Lower lobe of right lung (tissue), 2 donors: ENCODE data around the gene IFNL2. TPM values are rescaled to one million over a fixed set of nuclear protein-coding genes. Genes with fewer than 3 reads are reported as not detected.

ENCODE experiments used
- ATAC-seq, 2 donors: fragments of 200-7000 bp; cut with Tn5 transposase; one replicate each; pipeline ENCODE4 v1.9.1; 2020 to 2022; ENCODE audit warnings: mild to moderate bottlenecking in 2 of 2, moderate library complexity in 2 of 2
- DNase-seq: peaks from one replicate; pipeline ENCODE4 v3.0.0-alpha.2; 2020
- H3K27ac ChIP-seq: fragments of 200-600 bp; one replicate; pipeline ENCODE4 v1.8.0; 2022
- H3K27me3 ChIP-seq: fragments of 200-600 bp; one replicate; pipeline ENCODE4 v1.8.0; 2022; ENCODE audit warnings: low read depth
- H3K36me3 ChIP-seq: fragments of 200-600 bp; one replicate; pipeline ENCODE4 v1.8.0; 2022; ENCODE audit warnings: mild to moderate bottlenecking
- H3K4me1 ChIP-seq: fragments of 200-600 bp; one replicate; pipeline ENCODE4 v1.8.0; 2022
- H3K4me3 ChIP-seq: fragments of 200-600 bp; one replicate; pipeline ENCODE4 v1.8.0; 2022; ENCODE audit warnings: mild to moderate bottlenecking
- H3K9me3 ChIP-seq: fragments of 200-600 bp; one replicate; pipeline ENCODE4 v1.8.0; 2022
- intact Hi-C: fragments of 100-400 bp; cut with DNase I; formaldehyde crosslinking; loops from one replicate; pipeline ENCODE4 v1.11.0; 2022
- total RNA-seq: library from RNA; stranded (reverse); fragmentation: NEBNext Ultra II Directional; extraction: Animal tissue kit (Norgen Biotek cat#: 25700); gene quantifications from one replicate; pipeline ENCODE4 v1.2.1, GENCODE V29; 2021
- TF ChIP-seq, protein P1 (sequence below): fragments of 200-600 bp; IDR thresholded peaks from one replicate; pipeline ENCODE4 v1.8.0; 2022; ENCODE audit warnings: antibody characterized with exemption, mild to moderate bottlenecking
- donor health status: DM: no; HTN: yes; CAD: no; lungs with severe emphysema.

The IFNL2 gene
- total RNA-seq, 1 donor from 2014 or later, result not detected

DNA sequence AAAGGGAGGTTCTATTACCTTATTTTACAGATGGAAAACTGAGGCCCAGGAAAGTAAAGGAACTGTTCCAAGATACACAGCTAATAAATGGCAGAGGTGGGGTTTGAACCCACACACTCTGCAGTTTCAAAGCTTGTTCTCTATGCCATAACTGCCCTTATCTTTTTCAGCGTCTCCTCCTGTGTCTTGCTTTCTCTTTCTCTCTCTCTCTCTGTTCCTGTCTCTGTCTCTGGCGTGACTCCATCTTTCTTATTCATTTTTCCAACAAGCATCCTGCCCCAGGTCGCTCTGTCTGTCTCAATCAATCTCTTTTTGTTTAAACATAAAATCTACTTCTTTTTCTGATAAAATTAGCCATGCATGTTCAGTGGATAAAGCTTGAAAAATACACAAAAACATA lies 16.4 kb upstream of the IFNL2 start:
- Histone ChIP-seq H3K27me3 (peaks cover 45% of the 10 kb centered on the region), H3K4me3 (no peak overlapping the region), H3K4me1 (peaks cover 10% of the 10 kb centered on the region), H3K9me3 (no peaks in the 10 kb centered on the region), H3K36me3 (no peaks in the 10 kb centered on the region), H3K27ac (no peak overlapping the region)
- TF ChIP-seq, protein P1, sequence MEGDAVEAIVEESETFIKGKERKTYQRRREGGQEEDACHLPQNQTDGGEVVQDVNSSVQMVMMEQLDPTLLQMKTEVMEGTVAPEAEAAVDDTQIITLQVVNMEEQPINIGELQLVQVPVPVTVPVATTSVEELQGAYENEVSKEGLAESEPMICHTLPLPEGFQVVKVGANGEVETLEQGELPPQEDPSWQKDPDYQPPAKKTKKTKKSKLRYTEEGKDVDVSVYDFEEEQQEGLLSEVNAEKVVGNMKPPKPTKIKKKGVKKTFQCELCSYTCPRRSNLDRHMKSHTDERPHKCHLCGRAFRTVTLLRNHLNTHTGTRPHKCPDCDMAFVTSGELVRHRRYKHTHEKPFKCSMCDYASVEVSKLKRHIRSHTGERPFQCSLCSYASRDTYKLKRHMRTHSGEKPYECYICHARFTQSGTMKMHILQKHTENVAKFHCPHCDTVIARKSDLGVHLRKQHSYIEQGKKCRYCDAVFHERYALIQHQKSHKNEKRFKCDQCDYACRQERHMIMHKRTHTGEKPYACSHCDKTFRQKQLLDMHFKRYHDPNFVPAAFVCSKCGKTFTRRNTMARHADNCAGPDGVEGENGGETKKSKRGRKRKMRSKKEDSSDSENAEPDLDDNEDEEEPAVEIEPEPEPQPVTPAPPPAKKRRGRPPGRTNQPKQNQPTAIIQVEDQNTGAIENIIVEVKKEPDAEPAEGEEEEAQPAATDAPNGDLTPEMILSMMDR, result no peak
- intact Hi-C loops, result no loop called here
- DNase-seq, result no peak
- no peak for ATAC-seq

DNA sequence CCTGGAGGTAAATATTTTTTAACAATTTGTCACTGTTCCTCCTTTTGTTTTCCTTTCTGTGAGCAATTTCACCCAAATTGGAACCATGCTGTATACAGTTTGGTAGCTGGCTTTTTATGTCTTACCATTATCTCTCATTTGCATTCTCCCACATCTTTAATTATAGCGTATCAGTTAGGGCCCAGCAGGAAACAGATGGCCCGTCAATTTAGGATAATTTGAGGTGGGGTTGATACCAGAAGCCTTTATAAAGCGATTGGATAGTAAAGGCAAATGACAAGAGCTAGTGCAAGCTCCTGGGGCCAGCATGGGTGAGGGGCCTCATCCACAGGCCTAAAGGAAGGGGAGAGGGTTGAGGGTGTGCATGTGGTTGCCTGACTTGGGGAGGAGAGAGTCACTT lies 15.7 kb upstream of the IFNL2 start:
- no peak overlapping the region for H3K4me3 ChIP-seq
- intact Hi-C loops, result no loop called here
- DNase-seq (no peak), ATAC-seq (no peak)
- H3K36me3 ChIP-seq, result no peaks in the 10 kb centered on the region
- peaks cover 42% of the 10 kb centered on the region for H3K27me3 ChIP-seq
- peaks cover 5% of the 10 kb centered on the region for H3K4me1 ChIP-seq
- H3K27ac ChIP-seq, result no peak overlapping the region
- H3K9me3 ChIP-seq, result no peaks in the 10 kb centered on the region
- TF ChIP-seq, protein P1, result no peak

DNA sequence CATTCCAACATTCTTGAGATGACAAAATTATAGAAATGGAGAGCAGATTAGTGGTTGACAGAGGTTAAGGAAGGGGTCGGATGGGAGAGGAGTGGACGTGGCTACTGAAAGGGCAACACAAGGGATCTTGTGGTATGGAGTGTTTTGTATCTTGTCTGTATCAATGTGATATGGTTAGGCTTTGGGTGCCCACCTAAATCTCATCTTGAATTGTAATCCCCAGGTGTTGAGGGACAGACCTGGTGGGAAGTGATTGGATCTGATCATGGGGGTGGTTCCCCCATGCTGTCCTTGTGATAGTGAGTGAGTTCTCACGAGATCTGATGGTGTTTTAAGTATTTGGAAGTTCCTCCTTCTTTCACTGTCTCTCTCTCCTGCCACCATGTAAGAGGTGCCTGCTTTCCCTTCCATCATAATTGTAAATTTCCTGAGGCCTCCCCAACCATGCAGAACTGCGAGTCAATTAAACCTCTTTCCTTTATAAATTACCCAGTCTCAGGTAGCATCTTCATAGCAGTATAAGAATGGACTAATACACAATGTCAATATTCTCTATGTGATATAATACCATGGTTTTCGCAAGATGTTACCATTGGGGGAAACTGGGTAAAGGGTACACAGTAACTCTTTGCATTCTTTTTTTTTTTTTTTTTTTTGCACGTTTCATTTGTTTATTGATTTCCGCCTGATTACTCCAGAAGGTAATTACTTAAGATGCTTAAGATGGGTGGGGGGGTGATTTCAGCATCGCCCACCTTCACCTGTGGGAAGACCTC lies 14.6 kb upstream of the IFNL2 start:
- H3K27ac ChIP-seq, result no peak overlapping the region
- peaks cover 31% of the 10 kb centered on the region for H3K27me3 ChIP-seq
- intact Hi-C loops, result no loop called here
- ATAC-seq (no peak), DNase-seq (no peak)
- H3K4me1 ChIP-seq, result no peaks in the 10 kb centered on the region
- no peak overlapping the region for H3K4me3 ChIP-seq
- no peaks in the 10 kb centered on the region for H3K36me3 ChIP-seq
- no peaks in the 10 kb centered on the region for H3K9me3 ChIP-seq
- TF ChIP-seq, protein P1, result no peak

DNA sequence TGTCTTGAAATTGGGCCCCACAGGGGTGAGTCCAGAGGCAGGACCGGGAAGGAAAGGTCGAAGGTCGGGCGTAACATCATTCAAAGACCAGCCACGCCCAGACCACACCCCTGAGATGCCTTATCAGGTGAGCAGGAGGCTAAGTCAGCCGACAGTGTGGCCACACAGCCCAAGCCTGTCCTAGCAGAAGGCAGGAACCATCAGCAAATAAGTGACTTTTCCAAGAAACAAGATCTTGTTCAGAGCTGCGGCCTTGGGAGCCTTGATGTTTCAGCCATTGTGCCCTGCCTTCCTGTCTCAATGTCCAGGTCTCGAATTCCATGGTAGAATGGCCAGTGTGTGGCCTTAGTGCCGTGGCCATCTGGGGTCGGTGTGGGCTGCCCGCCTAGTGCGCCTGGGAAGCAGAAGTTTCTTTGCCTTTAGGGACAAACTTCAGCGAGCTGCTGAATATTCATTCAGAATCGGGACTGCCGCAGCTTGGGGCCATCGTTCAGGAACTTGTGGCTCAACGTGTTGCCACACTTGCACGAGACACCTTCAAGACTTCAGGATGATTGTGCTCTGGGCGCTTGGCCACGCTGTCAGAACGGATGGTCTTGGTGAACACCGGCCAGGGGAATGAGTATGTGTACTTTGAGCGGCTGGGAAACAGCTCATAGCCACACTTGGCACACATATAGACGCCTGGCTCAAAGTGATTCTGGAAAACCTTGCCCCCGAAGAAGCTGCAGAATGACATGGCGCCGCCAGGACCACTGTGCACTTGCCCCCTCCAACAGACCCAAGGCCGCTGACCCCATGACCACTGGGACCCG lies 13.5 kb upstream of the IFNL2 start:
- no peaks in the 10 kb centered on the region for H3K4me1 ChIP-seq
- no peak overlapping the region for H3K4me3 ChIP-seq
- H3K27me3 ChIP-seq, result peaks cover 21% of the 10 kb centered on the region
- intact Hi-C loops, result no loop called here
- DNase-seq, result no peak
- H3K27ac ChIP-seq, result no peak overlapping the region
- H3K36me3 ChIP-seq, result no peaks in the 10 kb centered on the region
- no peaks in the 10 kb centered on the region for H3K9me3 ChIP-seq
- no peak for ATAC-seq
- TF ChIP-seq, protein P1, result no peak

DNA sequence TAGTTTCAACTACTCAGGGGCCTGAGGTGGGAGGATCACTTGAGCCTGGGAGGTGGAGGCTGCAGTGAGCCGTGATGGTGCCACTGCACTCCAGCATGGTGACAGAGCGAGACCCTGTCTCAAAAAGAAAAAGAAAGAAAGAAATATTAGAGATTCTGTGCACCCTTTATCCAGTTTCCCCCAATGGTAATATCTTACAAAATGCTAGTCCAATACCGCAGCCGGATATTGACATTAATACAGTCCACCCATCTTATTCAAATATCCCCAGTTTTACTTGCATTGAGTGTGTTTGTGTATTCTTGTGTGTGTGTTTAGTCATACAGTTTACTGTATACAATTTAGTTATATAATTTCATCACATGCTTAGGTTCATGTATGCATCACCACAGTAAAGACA lies 11.0 kb upstream of the IFNL2 start:
- no peaks in the 10 kb centered on the region for H3K4me1 ChIP-seq
- H3K27me3 ChIP-seq, result peaks cover 33% of the 10 kb centered on the region
- no peaks in the 10 kb centered on the region for H3K9me3 ChIP-seq
- no peak for DNase-seq
- intact Hi-C loops, result no loop called here
- no peaks in the 10 kb centered on the region for H3K36me3 ChIP-seq
- no peak for ATAC-seq
- TF ChIP-seq, protein P1, result no peak
- no peak overlapping the region for H3K4me3 ChIP-seq
- no peak overlapping the region for H3K27ac ChIP-seq
